Endothelial cell of umbilical vein (primary cell): ENCODE data around the gene BBC3. TPM values are rescaled to one million over a fixed set of nuclear protein-coding genes. Genes with fewer than 3 reads are reported as not detected.

Experiments used
- BruUV-seq: library from RNA; stranded (reverse); fragments of 400-500 nt; replicated peaks from 2 replicates; lab custom pipeline; 2021; lab: Mats Ljungman, UMichigan
- CTCF ChIA-PET: fragments of 300-600, 350-600 bp; sonication (Branson Sonifier 250); formaldehyde crosslinking; loops from one replicate; lab custom pipeline; 2021; ENCODE audit warnings: antibody characterized with exemption, inconsistent platforms; lab: Charles Lee
- POLR2A ChIA-PET: fragments of 300-600, 350-600 bp; sonication (Branson Sonifier 250); formaldehyde crosslinking; loops from one replicate; lab custom pipeline; 2021; ENCODE audit warnings: antibody characterized with exemption, inconsistent platforms; lab: Charles Lee
- DNase-seq: peaks from one replicate; pipeline ENCODE4 v3.0.0-alpha.2; 2011; ENCODE audit warnings: low read depth, low spot score
- FAIRE-seq: peaks from 2 replicates; lab custom pipeline; 2011; peaks lifted over from hg19 to GRCh38; lab: Jason Lieb, UNC
- H2AFZ ChIP-seq: 2 replicates; pipeline ENCODE4 v1.6.0; 2012; ENCODE audit warnings: low read depth, low read length, control low read depth, inconsistent platforms
- H3K27ac ChIP-seq: 2 replicates; pipeline ENCODE4 v1.5.1; 2011; ENCODE audit warnings: low read depth, mild to moderate bottlenecking, control low read depth, low read length, moderate library complexity; ENCODE audit not compliant: insufficient read depth
- H3K27me3 ChIP-seq, 2 experiments: 2 replicates each; pipeline versions ENCODE4 v1.6.0 to v1.6.1; 2011; ENCODE audit warnings: low read length in 2 of 2, mixed read lengths in 1 of 2; ENCODE audit not compliant: control insufficient read depth in 2 of 2, insufficient read depth in 2 of 2
- H3K36me3 ChIP-seq, 2 experiments: 2 replicates in 1 of 2; 3 replicates in 1 of 2; pipeline ENCODE4 v1.5.1; 2011; ENCODE audit warnings: low read length in 2 of 2, mild to moderate bottlenecking in 1 of 2, moderate library complexity in 1 of 2; ENCODE audit not compliant: control insufficient read depth in 2 of 2, insufficient read depth in 2 of 2; ENCODE audit errors: extremely low read depth in 1 of 2
- H3K4me1 ChIP-seq: 3 replicates; pipeline ENCODE4 v1.5.1; 2011; ENCODE audit warnings: mild to moderate bottlenecking, low read length; ENCODE audit not compliant: control insufficient read depth, insufficient read depth; ENCODE audit errors: extremely low read depth
- H3K4me2 ChIP-seq: 2 replicates; pipeline ENCODE4 v1.6.1; 2011; ENCODE audit warnings: low read length, control low read depth, mixed read lengths; ENCODE audit not compliant: insufficient read depth
- H3K4me3 ChIP-seq, 3 experiments: fragments of 200-600 bp in 1 of 3; sonication (generic), shearing (Covaris generic) in 1 of 3; replicated peaks in 1 of 3; 2 replicates each; pipeline ENCODE4 v1.5.1; 2011 to 2016; ENCODE audit warnings: control low read depth in 3 of 3, low read length in 3 of 3, mild to moderate bottlenecking in 2 of 3, inconsistent platforms in 1 of 3, low read depth in 1 of 3, moderate library complexity in 1 of 3; ENCODE audit not compliant: insufficient read depth in 1 of 3
- H3K79me2 ChIP-seq: 2 replicates; pipeline ENCODE4 v1.6.0; 2012; ENCODE audit warnings: low read length, inconsistent platforms; ENCODE audit not compliant: control insufficient read depth, insufficient read depth
- H3K9ac ChIP-seq: replicated peaks from 2 replicates; pipeline ENCODE3; 2011; ENCODE audit warnings: low read length, control low read depth; ENCODE audit not compliant: insufficient read depth; ENCODE audit errors: extremely low read depth
- H3K9me1 ChIP-seq: replicated peaks from 3 replicates; pipeline ENCODE4 v1.6.0; 2011; ENCODE audit warnings: mild to moderate bottlenecking, low read length; ENCODE audit not compliant: control insufficient read depth, insufficient read depth; ENCODE audit errors: extremely low read depth
- H3K9me3 ChIP-seq: replicated peaks from 2 replicates; pipeline ENCODE4 v1.5.1; 2012; ENCODE audit warnings: low read length, inconsistent platforms; ENCODE audit not compliant: control insufficient read depth, insufficient read depth
- H4K20me1 ChIP-seq: replicated peaks from 2 replicates; pipeline ENCODE3; 2011; ENCODE audit warnings: mild to moderate bottlenecking, low read length; ENCODE audit not compliant: control insufficient read depth, insufficient read depth; ENCODE audit errors: extremely low read depth
- FOS ChIP-seq: IDR thresholded peaks from 2 replicates; pipeline ENCODE4 v1.6.1; 2011; ENCODE audit warnings: mild to moderate bottlenecking, low read length, moderate library complexity, borderline replicate concordance; ENCODE audit not compliant: insufficient read depth
- MYC ChIP-seq: IDR thresholded peaks from one replicate; pipeline ENCODE4 v1.6.1; 2011; ENCODE audit warnings: mild to moderate bottlenecking, low read depth, low read length
- POLR2A ChIP-seq: IDR thresholded peaks from 2 replicates; pipeline ENCODE4 v1.6.1; 2012; ENCODE audit warnings: low read depth, mild to moderate bottlenecking, control low read depth, low read length
- POLR2AphosphoS5 ChIP-seq: IDR thresholded peaks from 2 replicates; pipeline ENCODE4 v1.6.1; 2012; ENCODE audit warnings: low read depth, mild to moderate bottlenecking, control low read depth, low read length, moderate library complexity; ENCODE audit not compliant: insufficient read depth
- dilution Hi-C: fragments of 300-500 bp; cut with MboI; formaldehyde crosslinking; loops from one replicate; pipeline ENCODE4 v1.15.0; 2019; ENCODE audit warnings: low sequenced_read_pairs; ENCODE audit not compliant: extremely low pct_ligation_motif_present
- intact Hi-C: fragments of 100-400 bp; cut with micrococcal nuclease; formaldehyde crosslinking; loops from one replicate; pipeline ENCODE4 v1.10.0; 2022
- polyA plus RNA-seq, 4 experiments: library from polyadenylated mRNA; depleted of rRNA in 3 of 4; stranded (reverse) in 3 of 4; unstranded in 1 of 4; fragments of >200 nt; gene quantifications; 2 replicates each; pipeline versions ENCODE4 v1.2.1 to v1.2.3, GENCODE V29; 2011 to 2012; ENCODE audit warnings: missing spikeins in 1 of 4
- total RNA-seq: library from RNA; stranded (reverse); gene quantifications from 2 replicates; pipeline ENCODE4 v1.2.3, GENCODE V29; 2021
- TF ChIP-seq, protein P1 (sequence below): IDR thresholded peaks from 2 replicates; pipeline ENCODE4 v1.6.1; 2011; ENCODE audit not compliant: insufficient read depth, insufficient read length

BBC3 gene
- total and polyA plus RNA-seq, 2 donors (not counting 3 experiments of a cell fraction or from before 2014, with no cell fraction given): 11.3 to 35.7 TPM

DNA sequence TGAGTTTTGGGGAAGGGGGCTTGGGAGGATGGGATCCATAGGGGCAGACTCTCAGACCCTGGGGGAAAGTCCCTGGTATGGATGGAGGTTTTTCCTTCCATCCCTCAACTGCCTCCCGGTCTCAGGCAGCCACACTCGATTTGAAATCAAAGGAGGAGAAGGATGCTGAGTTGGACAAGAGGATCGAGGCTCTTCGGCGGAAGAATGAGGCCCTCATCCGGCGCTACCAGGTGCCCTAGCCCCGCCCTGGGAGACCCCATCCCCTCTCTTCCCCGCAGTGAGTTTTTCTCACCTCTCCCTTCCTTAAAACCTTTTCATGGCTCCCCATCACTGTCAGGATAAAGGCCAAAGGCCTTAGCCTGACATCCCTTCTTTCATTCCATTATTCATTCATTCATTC lies 27.4 kb upstream of the BBC3 start:
- Histone ChIP-seq H3K27ac (no peak overlapping the region), H3K36me3 (peaks cover 10 to 20% of the 10 kb centered on the region in 2 experiments)
- BruUV-seq: no TSS peak

DNA sequence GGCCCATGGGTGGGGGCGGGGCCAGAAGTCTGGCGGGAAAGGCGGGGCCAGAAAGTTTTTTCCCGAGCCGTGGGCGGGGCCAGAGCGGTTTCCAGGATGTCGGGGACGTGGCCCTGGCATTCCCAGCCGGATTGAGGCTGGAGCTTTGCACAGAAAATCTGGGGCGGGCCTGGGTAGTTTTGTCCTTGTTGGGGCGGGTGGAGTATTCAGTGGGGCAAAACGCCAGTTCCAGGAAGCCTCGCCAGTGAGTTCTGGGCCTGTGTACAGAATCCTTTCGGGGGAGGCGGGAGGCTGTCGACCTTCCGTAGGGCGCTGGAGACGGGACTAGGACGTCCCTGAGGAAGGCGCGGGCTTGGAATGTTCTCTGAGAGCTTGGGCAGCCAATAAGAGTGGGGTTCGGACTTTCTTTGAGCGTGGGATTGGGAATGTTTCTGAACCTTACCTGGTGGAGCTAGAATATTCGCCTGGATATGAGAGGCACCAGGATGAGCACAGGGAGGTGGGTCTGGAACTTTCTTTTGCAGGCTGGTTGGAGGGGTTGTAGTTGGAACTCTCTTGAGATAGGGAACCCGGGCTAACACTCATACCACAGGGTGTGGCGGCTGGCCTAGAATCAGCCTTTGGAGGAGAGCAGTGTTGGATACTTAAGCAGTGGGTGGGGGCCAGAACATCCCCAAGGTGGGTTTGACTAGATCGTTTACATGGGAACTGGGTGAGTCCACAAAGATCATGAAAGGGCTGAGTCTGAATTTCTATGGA lies 26.6 kb upstream of the BBC3 start:
- dilution Hi-C loops: no loop called here
- CTCF ChIA-PET: interaction anchor here (0.6 to 2.8 kb wide), 7 partner anchors 8 to 107 kb away, joined by 3 to 49 read pairs (median 6); partner anchors contain the start of gene DHX34

More for the DNA sequence above, 27.4 kb upstream of the BBC3 start:
- H3K9me1 ChIP-seq: no peaks in the 10 kb centered on the region
- peak overlapping the region in 1 of 3 experiments; percentile 81 for H3K4me3 ChIP-seq
- H3K27me3 ChIP-seq: no peaks in the 10 kb centered on the region
- dilution Hi-C loops (no loop called here), intact Hi-C loops (loop anchor here (5.0 kb wide), 1 partner anchor 471 kb away; the partner anchor contains the start of gene SLC1A5)
- no peaks in the 10 kb centered on the region for H3K9me3 ChIP-seq
- CTCF ChIA-PET: no interaction called here
- peaks cover 11% of the 10 kb centered on the region for H3K4me1 ChIP-seq
- H2AFZ ChIP-seq: no peak overlapping the region
- H4K20me1 ChIP-seq: no peaks in the 10 kb centered on the region
- TF ChIP-seq POLR2AphosphoS5: no peak
- no peak for DNase-seq
- peaks cover 9% of the 10 kb centered on the region for H3K79me2 ChIP-seq
- POLR2A ChIA-PET: no interaction called here
- peak overlapping the region; percentile 91 for H3K9ac ChIP-seq
- no peak for FAIRE-seq
- peak overlapping the region; percentile 97 for H3K4me2 ChIP-seq

More for the DNA sequence above, 26.6 kb upstream of the BBC3 start:
- H3K27me3 ChIP-seq: no peaks in the 10 kb centered on the region
- H3K4me3 ChIP-seq: peak overlapping the region; percentile 52 to 81 (median 62)
- H3K9ac ChIP-seq: peak overlapping the region; percentile 91
- peak; percentile 89 for TF ChIP-seq POLR2AphosphoS5
- TF ChIP-seq POLR2A: peak; percentile 85
- TF ChIP-seq MYC: no peak
- TF ChIP-seq, protein P1, sequence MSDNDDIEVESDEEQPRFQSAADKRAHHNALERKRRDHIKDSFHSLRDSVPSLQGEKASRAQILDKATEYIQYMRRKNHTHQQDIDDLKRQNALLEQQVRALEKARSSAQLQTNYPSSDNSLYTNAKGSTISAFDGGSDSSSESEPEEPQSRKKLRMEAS: no peak
- no peak for TF ChIP-seq FOS
- no peak for DNase-seq
- peaks cover 9% of the 10 kb centered on the region for H3K79me2 ChIP-seq
- intact Hi-C loops: loop anchor here (1.0 to 5.0 kb wide), 3 partner anchors 16 to 470 kb away; partner anchors contain the start of gene SLC1A5
- peak overlapping the region; percentile 84 for H3K27ac ChIP-seq
- H4K20me1 ChIP-seq: no peaks in the 10 kb centered on the region
- H3K9me1 ChIP-seq: no peaks in the 10 kb centered on the region
- peaks cover 10 to 19% of the 10 kb centered on the region in 2 experiments for H3K36me3 ChIP-seq
- FAIRE-seq: peak; percentile 99
- peak overlapping the region; percentile 97 for H3K4me2 ChIP-seq
- BruUV-seq: TSS peak; percentile 63
- no peaks in the 10 kb centered on the region for H3K9me3 ChIP-seq
- H2AFZ ChIP-seq: peak overlapping the region; percentile 49
- POLR2A ChIA-PET: interaction anchor here (1.6 to 2.8 kb wide), 3 partner anchors 14 to 31 kb away, joined by 9 to 31 read pairs (median 17); partner anchors contain the start of gene INAFM1
- peaks cover 11% of the 10 kb centered on the region for H3K4me1 ChIP-seq
